GM23248 (cell line): Measurements from ENCODE around the gene ZMYND12.

ENCODE experiments used
- EZH2 ChIP-seq: fragments of 200-600 bp; sonication (generic); IDR thresholded peaks from 2 replicates; pipeline ENCODE4 v1.6.1; 2018; ENCODE audit warnings: antibody characterized with exemption, mild to moderate bottlenecking; ENCODE audit not compliant: insufficient read depth, poor library complexity, severe bottlenecking
- EZH2phosphoT487 ChIP-seq: fragments of 200-600 bp; sonication (generic); IDR thresholded peaks from 2 replicates; pipeline ENCODE4 v1.6.1; 2018; ENCODE audit warnings: antibody characterized with exemption, moderate library complexity, mild to moderate bottlenecking, low read depth; ENCODE audit not compliant: insufficient read depth

DNA sequence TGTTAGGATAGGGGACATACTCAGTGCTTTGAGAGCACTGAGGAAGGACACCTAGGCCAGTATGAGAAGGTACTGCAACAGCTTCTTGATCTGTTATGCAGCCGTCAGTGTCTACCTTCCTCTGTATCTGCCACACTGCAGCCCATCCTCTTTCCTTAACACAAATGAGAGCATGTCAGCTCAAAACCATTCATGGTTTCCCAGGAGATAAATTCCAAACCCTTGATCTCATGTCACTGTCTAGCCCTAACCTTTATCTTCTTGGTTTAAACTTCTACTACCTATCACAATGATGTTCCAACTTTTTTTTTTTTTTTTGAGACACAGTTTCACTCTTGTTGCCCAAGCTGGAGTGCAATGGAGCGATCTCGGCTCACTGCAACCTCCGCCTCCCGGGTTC lies 1.4 kb downstream of the ZMYND12 start:
- no peak for TF ChIP-seq EZH2
- no peak for TF ChIP-seq EZH2phosphoT487
